Measurements from ENCODE around the gene FILIP1L. TPM values are rescaled to one million over a fixed set of nuclear protein-coding genes. Genes with fewer than 3 reads are reported as not detected.

FILIP1L gene
- total and polyA plus RNA-seq, 8 donors, result 10.6 to 98.4 (median 57.0) TPM

DNA sequence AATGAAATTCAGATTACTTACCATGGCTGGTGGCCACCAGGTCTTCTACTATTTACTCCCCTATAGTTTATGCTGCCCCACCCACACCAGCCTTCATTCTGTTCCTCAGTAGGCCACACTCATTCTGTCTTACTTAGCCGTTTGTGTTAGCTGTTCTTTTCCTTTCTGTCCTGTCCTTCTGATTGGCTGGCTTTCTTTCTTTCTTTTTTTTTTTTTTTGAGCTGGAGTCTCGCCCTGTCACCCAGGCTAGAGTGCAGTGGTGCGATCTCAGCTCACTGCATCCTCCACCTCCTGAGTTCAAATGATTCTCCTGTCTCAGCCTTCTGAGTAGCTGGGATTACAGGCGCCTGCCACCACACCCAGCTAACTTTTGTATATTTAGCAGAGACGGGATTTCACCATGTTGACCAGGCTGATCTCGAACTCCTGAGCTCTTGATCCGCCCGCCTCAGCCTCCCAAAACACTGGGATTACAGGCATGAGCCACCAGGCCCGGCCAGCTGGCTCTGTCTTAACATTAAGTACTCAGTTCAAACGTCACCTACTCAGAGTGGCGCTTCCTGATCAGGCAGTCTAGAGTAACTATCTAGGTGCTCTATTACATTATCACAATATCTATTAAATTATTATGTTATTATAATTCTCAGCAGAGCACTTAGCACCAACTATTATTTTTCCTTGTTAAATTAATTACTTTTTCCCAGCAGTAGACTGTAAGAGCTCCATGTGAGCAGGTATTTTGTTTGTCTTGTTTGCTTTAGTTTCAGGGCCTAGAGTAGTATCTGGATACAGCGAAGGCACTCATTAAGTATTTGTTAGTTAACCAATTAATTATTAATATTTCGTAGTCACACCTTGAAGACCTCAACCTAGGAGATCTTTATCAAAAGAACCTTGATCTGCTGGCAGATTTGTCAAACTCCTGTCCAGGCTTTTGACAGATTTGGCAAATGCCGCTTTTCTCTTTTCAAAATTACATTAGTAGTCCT is 290.3 kb downstream of the FILIP1L start:
- Histone ChIP-seq H3K27ac (peak overlapping the region in 1 of 5 donors; percentile 29), H3K36me3 (no peaks in the 10 kb centered on the region), H3K4me3 (no peak overlapping the region), H3K9me3 (no peaks in the 10 kb centered on the region), H3K4me1 (peaks cover 0 to 33% (median 20%) of the 10 kb centered on the region in 4 donors), H3K27me3 (no peaks in the 10 kb centered on the region)
- intact Hi-C loops (cut with DNase I; ENCODE audit: low total_unique reads), result no loop called here
- no peak for TF ChIP-seq POLR2A (IDR thresholded peaks at IDR 0.05)
- TF ChIP-seq POLR2AphosphoS5 (IDR thresholded peaks at IDR 0.05), result no peak
- TF ChIP-seq, protein P1, sequence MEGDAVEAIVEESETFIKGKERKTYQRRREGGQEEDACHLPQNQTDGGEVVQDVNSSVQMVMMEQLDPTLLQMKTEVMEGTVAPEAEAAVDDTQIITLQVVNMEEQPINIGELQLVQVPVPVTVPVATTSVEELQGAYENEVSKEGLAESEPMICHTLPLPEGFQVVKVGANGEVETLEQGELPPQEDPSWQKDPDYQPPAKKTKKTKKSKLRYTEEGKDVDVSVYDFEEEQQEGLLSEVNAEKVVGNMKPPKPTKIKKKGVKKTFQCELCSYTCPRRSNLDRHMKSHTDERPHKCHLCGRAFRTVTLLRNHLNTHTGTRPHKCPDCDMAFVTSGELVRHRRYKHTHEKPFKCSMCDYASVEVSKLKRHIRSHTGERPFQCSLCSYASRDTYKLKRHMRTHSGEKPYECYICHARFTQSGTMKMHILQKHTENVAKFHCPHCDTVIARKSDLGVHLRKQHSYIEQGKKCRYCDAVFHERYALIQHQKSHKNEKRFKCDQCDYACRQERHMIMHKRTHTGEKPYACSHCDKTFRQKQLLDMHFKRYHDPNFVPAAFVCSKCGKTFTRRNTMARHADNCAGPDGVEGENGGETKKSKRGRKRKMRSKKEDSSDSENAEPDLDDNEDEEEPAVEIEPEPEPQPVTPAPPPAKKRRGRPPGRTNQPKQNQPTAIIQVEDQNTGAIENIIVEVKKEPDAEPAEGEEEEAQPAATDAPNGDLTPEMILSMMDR (IDR thresholded peaks at IDR 0.05), result no peak
- TF ChIP-seq EP300 (IDR thresholded peaks at IDR 0.05), result no peak
- 50 to 66% (median 60%) methylated on average over 14 of the region's 14 CpGs for WGBS, 5 donors
- DNase-seq, result no peak

GRCh38 chr3:99818818-99819217 is 295.5 kb downstream of the FILIP1L start:
- Histone ChIP-seq H3K27me3 (no peaks in the 10 kb centered on the region), H3K9me3 (no peaks in the 10 kb centered on the region), H3K27ac (peak overlapping the region in 1 of 5 donors; percentile 93), H3K4me3 (no peak overlapping the region), H3K4me1 (peaks cover 0 to 47% (median 29%) of the 10 kb centered on the region in 4 donors), H3K36me3 (no peaks in the 10 kb centered on the region)
- intact Hi-C loops (cut with DNase I; ENCODE audit: low total_unique reads), result no loop called here
- DNase-seq, result no peak
- no peak for TF ChIP-seq POLR2A (IDR thresholded peaks at IDR 0.05)
- no peak for TF ChIP-seq EP300 (IDR thresholded peaks at IDR 0.05)
- TF ChIP-seq, protein P1 (IDR thresholded peaks at IDR 0.05), result no peak
- TF ChIP-seq POLR2AphosphoS5 (IDR thresholded peaks at IDR 0.05), result no peak
- 89 to 100% (median 90%) methylated on average over 2 of the region's 2 CpGs for WGBS, 5 donors

DNA sequence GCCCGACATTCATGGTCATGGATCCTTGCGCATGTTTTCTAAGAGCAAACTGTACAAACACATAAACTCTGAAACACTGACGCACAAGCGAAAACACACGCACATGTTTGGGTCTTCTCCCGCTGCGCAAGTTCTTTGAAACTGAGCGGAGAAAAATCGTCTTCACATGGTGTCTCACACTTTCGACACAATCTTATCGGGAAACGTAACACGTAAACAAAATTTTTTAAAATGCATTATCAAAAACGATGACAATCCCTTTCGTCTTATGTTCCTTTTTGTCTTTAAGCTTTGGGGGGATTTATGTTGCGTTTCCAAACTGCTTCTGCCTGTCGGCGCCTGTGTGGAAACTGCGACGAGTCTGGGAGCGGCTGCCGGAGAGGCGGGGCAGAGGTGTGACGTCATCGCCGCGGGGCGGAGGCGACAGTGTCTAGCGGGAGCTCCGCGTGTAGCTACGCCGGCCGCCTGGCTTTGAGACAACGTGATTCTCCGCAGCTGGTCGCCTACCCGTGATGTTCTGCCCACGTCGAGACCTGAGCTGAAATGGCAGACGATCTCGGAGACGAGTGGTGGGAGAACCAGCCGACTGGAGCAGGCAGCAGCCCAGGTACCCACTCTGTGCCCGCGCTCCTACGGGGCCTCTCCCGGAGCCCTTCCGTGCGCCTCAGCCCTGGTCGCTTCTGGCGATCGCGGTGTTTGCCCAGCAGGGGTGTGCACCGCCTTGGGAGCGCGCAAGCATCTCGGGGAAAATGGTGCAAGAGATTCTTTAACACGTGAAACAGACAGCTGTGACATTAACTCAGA is 296.7 kb downstream of the FILIP1L start, which contains the start of gene CMSS1:
Gene CMSS1, plus strand, starts transcription at position 426 of the 804 bp plus-strand sequence.
- H3K9me3 ChIP-seq, result no peaks in the 10 kb centered on the region
- intact Hi-C loops (cut with DNase I; ENCODE audit: low total_unique reads), result no loop called here
- H3K27me3 ChIP-seq, result no peaks in the 10 kb centered on the region
- TF ChIP-seq EP300 (IDR thresholded peaks at IDR 0.05), result peak; percentile 38
- TF ChIP-seq, protein P1 (IDR thresholded peaks at IDR 0.05), result peak in 1 of 7 experiments; percentile 28
- peak; percentile 39 to 73 (median 64) for TF ChIP-seq POLR2AphosphoS5 (IDR thresholded peaks at IDR 0.05)
- peak in 1 of 4 donors; percentile 31 for TF ChIP-seq POLR2A (IDR thresholded peaks at IDR 0.05)
- peak within 1 kb of the TSS; percentile 60 to 75 (median 65) for H3K4me3 ChIP-seq
- WGBS, 5 donors, result 0 to 1% (median 0%) methylated on average over 51 to 60 of the region's 60 CpGs
- no peaks in the 10 kb centered on the region for H3K36me3 ChIP-seq
- peak; percentile 95 to 98 for DNase-seq
- H3K4me1 ChIP-seq, result peaks cover 0 to 41% (median 21%) of the 10 kb centered on the region in 4 donors
- H3K27ac ChIP-seq, result peak within 1 kb of the TSS; percentile 83 to 93 (median 90)

DNA sequence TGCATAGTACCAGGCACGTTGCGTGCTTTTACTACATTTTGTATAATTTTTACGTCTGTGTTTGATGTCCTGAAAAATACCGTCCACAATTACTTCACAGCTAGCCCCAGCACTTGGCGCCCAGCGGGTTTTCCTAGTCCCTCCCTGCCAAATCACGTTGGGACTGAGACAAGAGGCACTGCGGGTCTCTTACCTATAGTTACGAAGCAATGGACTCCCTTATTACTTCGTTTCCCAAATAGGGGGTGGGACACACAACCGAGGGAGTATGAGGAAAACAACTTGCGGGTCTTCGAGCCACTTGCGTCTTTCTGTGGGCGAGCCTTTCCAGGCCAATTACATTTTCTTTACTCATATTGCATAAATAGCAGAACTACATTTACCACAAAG is 297.3 kb downstream of the FILIP1L start:
- no peaks in the 10 kb centered on the region for H3K36me3 ChIP-seq
- peak overlapping the region; percentile 60 to 75 (median 65) for H3K4me3 ChIP-seq
- H3K27me3 ChIP-seq, result no peaks in the 10 kb centered on the region
- TF ChIP-seq POLR2A (IDR thresholded peaks at IDR 0.05) (no peak), POLR2AphosphoS5 (IDR thresholded peaks at IDR 0.05) (no peak), EP300 (IDR thresholded peaks at IDR 0.05) (no peak)
- TF ChIP-seq, protein P1 (IDR thresholded peaks at IDR 0.05), result no peak
- peak in 1 of 2 donors; percentile 64 for DNase-seq
- intact Hi-C loops (cut with DNase I; ENCODE audit: low total_unique reads), result no loop called here
- H3K9me3 ChIP-seq, result no peaks in the 10 kb centered on the region
- WGBS, 5 donors, result 1 to 3% (median 2%) methylated on average over 14 to 15 of the region's 15 CpGs
- H3K4me1 ChIP-seq, result peaks cover 0 to 35% (median 21%) of the 10 kb centered on the region in 4 donors
- H3K27ac ChIP-seq, result peak overlapping the region; percentile 83 to 93 (median 90)

All from stomach (tissue), 9 donors.